Natural killer cell treated with Interleukin-12 subunit alpha and Interleukin-12 subunit beta and Interleukin-15 and Interleukin-18, amount 100 ng/mL, for 72 hours (primary cell): Measurements from ENCODE around the gene CCDC50. TPM values are rescaled to one million over a fixed set of nuclear protein-coding genes. Genes with fewer than 3 reads are reported as not detected.

Experiments
- ATAC-seq, 2 donors: fragments of 150-1000 bp; cut with Tn5 transposase in 1 of 2; sonication (Bioruptor Pico), chemical (Tn5 transposase) in 1 of 2; 2 replicates each; pipeline ENCODE4 v1.10.0; 2021
- DNase-seq: peaks from one replicate; pipeline ENCODE4 v3.0.0; 2022; ENCODE audit warnings: low spot score
- H3K27ac Mint-ChIP-seq, 2 donors: 1 replicate in 1 of 2; 2 replicates in 1 of 2; pipeline ENCODE4 v1.8.0; 2022; ENCODE audit warnings: mixed read lengths in 2 of 2, mild to moderate bottlenecking in 1 of 2, moderate library complexity in 1 of 2
- H3K27me3 Mint-ChIP-seq, 2 donors: 1 replicate in 1 of 2; 2 replicates in 1 of 2; pipeline ENCODE4 v1.8.0; 2022; ENCODE audit warnings: mixed read lengths in 2 of 2
- H3K36me3 Mint-ChIP-seq: one replicate; pipeline ENCODE4 v1.8.0; 2022; ENCODE audit warnings: mixed read lengths
- H3K4me1 Mint-ChIP-seq, 2 donors: 1 replicate in 1 of 2; 2 replicates in 1 of 2; pipeline ENCODE4 v1.8.0; 2022; ENCODE audit warnings: low read depth in 2 of 2, mixed read lengths in 2 of 2, mild to moderate bottlenecking in 1 of 2
- H3K4me3 Mint-ChIP-seq: one replicate; pipeline ENCODE4 v1.8.0; 2022; ENCODE audit warnings: mixed read lengths
- H3K9me3 Mint-ChIP-seq: 2 replicates; pipeline ENCODE4 v1.8.0; 2022; ENCODE audit warnings: mixed read lengths
- total RNA-seq, 2 donors: library from RNA; stranded (reverse); gene quantifications; one replicate each; pipeline ENCODE4 v1.2.3, GENCODE V29; 2022

The CCDC50 gene
- total RNA-seq, 2 donors from 2014 or later = 24.4 to 27.7 TPM

DNA sequence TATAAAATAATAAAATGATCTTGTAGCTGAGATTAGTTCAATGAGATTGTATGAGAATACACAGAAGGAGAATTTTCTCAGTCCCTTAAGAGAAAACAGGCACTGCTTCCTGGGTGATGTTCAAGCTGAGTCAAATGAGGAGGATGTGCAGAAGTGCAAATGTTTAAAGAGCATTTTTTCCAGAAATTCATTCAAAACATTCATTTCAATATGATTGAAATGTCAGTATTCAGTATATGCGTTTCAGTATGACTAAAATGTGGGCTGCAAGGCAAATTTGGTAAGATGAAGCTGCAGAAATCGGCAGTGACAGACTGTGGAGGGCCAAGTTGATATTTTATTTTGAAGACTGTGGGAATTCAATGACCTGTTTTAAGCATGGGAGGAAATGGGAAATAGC, 112.5 kb downstream of the CCDC50 start:
- H3K9me3 Mint-ChIP-seq = no peaks in the 10 kb centered on the region
- ATAC-seq = peak in 1 of 2 donors; percentile 38

GRCh38 chr3:191444569-191444968, 115.4 kb downstream of the CCDC50 start:
- peaks cover 0 to 4% of the 10 kb centered on the region in 2 donors for H3K4me1 Mint-ChIP-seq
- no peak overlapping the region for H3K4me3 Mint-ChIP-seq
- ATAC-seq (no peak), DNase-seq (no peak)
- H3K36me3 Mint-ChIP-seq = no peaks in the 10 kb centered on the region
- peaks cover 0 to 4% of the 10 kb centered on the region in 2 donors for H3K27me3 Mint-ChIP-seq
- no peak overlapping the region for H3K27ac Mint-ChIP-seq
- peaks cover 7% of the 10 kb centered on the region for H3K9me3 Mint-ChIP-seq

More for the DNA sequence above, 112.5 kb downstream of the CCDC50 start:
- Mint-ChIP-seq H3K27ac (no peak overlapping the region), H3K4me3 (no peak overlapping the region), H3K27me3 (peaks cover 0 to 4% of the 10 kb centered on the region in 2 donors), H3K4me1 (peaks cover 0 to 4% of the 10 kb centered on the region in 2 donors), H3K36me3 (no peaks in the 10 kb centered on the region)
- no peak for DNase-seq

Other genes with a start within 250 kb of the CCDC50 start
- gene OSTN, start 130.2 kb upstream of the CCDC50 start, total RNA-seq = not detected
- gene UTS2B, start 1.1 kb downstream of the CCDC50 start, total RNA-seq = not detected
- not detected for gene PYDC2, start 131.8 kb downstream of the CCDC50 start, total RNA-seq